IPS DF 6.9 (cell line): ENCODE measurements around the gene CMTM2.
"Not testable (repeated sequence)": the region's sequence is repeated elsewhere in the genome, so short reads cannot be mapped to it uniquely, and the experiment has no call there.

Experiments used
- DNase-seq: peaks from one replicate; pipeline ENCODE4 v3.0.0-alpha.2; 2013; ENCODE audit warnings: low read depth, low spot score
- H3K27ac ChIP-seq: one replicate; pipeline ENCODE4 v1.5.1; 2013; ENCODE audit warnings: low read length, control low read depth
- H3K27me3 ChIP-seq: 2 replicates; pipeline ENCODE4 v1.6.1; 2013; ENCODE audit warnings: mild to moderate bottlenecking, low read length; ENCODE audit not compliant: control insufficient read depth, insufficient read depth
- H3K36me3 ChIP-seq: 2 replicates; pipeline ENCODE4 v1.6.1; 2013; ENCODE audit warnings: low read length; ENCODE audit not compliant: control insufficient read depth, insufficient read depth
- H3K4me1 ChIP-seq: 2 replicates; pipeline ENCODE4 v1.6.1; 2013; ENCODE audit warnings: low read length; ENCODE audit not compliant: control insufficient read depth, insufficient read depth
- H3K4me3 ChIP-seq: 2 replicates; pipeline ENCODE4 v1.5.1; 2013; ENCODE audit warnings: mild to moderate bottlenecking, low read length
- H3K9me3 ChIP-seq: 2 replicates; pipeline ENCODE4 v1.6.1; 2013; ENCODE audit warnings: low read length, inconsistent platforms; ENCODE audit not compliant: control insufficient read depth, insufficient read depth
- WGBS: extraction: QIAGEN DNeasy Blood & Tissue Kit; methylation state at CpG from one replicate; pipeline ENCODE4 v1.1.7; 2013; ENCODE audit warnings: mixed read lengths, missing lambda C conversion rate; ENCODE audit not compliant: insufficient read length, insufficient coverage; 5-methylcytosine and 5-hydroxymethylcytosine counted together

CMTM2 gene

DNA sequence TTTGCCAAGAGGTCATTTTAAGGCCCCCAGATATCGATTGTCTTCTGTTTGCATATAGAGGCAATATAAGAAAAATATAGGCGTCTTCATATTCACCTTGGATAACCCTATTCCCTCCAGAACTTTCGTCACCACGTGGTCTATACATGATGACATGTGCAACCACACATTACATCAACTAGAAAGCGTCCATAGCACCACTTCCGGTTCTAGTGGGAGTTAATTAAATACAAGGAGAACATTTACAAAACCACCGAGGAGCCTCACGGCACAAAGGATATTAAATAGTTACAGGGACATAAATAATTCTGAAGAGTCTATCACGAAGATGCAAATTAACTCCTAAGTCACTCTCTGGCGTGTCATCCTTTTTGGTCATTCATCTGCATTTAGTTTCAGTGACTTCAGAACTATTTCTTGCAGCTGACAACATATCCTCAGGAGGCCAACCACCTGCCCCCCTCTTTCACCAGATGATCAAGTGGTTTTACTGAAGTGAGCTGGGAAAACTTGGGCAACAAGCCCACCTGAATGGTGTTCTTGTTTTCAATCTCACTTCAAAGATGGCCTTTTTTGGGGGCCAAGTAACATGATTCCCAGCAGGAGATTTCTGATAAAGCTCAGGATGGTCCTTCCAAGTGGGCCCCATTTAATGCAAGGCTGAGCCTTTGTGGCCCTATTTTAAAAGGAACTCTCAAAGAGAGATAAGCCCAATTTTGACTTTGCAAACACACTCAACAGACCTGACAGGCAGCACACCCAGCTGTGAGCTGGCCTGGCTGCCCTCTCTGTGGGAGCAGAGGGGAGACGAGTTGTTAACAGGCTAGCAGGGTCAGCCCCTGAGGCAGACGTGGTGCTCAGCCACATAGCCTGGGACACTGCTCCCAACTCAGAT, 40.5 kb downstream of the CMTM2 start:
- Histone ChIP-seq H3K27ac (no peak overlapping the region), H3K36me3 (no peaks in the 10 kb centered on the region), H3K9me3 (no peaks in the 10 kb centered on the region), H3K4me1 (peaks cover 7% of the 10 kb centered on the region), H3K4me3 (no peak overlapping the region), H3K27me3 (no peaks in the 10 kb centered on the region)
- WGBS, result no CpG with 5 or more reads among the region's 12 CpGs
- DNase-seq, result no peak

DNA sequence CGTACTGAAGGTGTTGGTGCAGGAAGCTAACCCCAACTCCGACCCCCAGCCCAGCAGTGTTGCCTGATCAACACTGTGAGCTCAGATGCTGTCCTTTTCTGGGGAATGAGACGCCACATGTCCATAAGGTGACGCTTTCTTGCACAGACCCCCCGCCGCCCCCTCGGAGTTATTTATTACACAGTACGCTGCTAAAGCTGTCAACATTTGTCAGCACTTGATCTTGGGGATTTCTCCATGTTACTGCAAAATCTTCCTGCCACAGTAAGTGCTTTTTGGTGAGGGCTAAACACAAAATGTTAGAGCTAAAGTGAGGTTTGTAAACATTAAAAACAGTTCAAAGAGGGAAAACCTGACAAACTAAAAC, 41.1 kb downstream of the CMTM2 start:
- H3K27me3 ChIP-seq, result no peaks in the 10 kb centered on the region
- H3K4me1 ChIP-seq, result peaks cover 7% of the 10 kb centered on the region
- H3K27ac ChIP-seq, result no peak overlapping the region
- no peak overlapping the region for H3K4me3 ChIP-seq
- no peak for DNase-seq
- no CpG with 5 or more reads among the region's 8 CpGs for WGBS
- no peaks in the 10 kb centered on the region for H3K36me3 ChIP-seq
- H3K9me3 ChIP-seq, result no peaks in the 10 kb centered on the region

DNA sequence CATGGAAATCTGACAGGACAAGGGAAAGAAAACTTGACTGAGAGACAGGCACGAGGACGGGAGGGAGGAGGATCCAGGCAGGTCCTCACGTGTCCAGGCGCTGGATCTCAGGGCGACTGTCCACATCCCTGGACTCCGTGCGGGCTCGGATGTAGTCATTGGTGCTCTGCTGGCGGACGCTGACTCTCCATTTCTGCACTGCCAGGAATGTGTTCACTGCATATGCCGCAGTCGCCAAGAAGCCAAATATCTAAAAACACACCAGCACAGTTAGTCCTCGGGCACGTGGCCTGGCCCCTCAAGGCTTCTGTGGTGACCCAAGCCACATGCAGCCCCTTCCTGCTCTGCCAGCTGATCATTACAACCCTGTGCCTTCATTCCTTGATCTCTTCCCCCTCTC, 42.7 kb downstream of the CMTM2 start:
- no CpG with 5 or more reads among the region's 14 CpGs for WGBS
- H3K4me3 ChIP-seq, result no peak overlapping the region
- no peak overlapping the region for H3K27ac ChIP-seq
- H3K36me3 ChIP-seq, result no peaks in the 10 kb centered on the region
- no peak for DNase-seq
- peaks cover 3% of the 10 kb centered on the region; the same call in 1 of the 2 replicates for H3K4me1 ChIP-seq
- no peaks in the 10 kb centered on the region for H3K9me3 ChIP-seq
- no peaks in the 10 kb centered on the region for H3K27me3 ChIP-seq

DNA sequence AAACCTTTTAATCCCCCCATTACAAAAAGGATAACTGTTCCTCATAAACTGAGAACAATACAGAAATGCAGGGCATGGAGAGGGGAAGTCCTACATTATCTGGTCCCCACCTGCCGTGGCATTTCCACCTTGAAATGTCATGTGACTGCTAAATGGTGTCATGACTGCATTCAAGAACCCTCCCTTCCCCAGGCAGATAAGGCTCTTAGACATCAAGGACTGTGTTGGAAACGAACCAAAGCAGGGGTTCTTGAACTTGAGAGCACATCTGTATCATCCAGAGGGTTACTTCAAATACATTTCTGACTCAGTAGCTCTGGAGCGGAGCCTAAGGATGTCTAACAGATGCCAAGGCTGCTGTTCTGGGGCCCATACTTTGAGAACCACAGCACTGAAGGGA, 43.6 kb downstream of the CMTM2 start:
- Histone ChIP-seq H3K4me3 (no peak overlapping the region), H3K27ac (no peak overlapping the region), H3K27me3 (no peaks in the 10 kb centered on the region), H3K4me1 (no peaks in the 10 kb centered on the region; the same call in 1 of the 2 replicates), H3K9me3 (no peaks in the 10 kb centered on the region), H3K36me3 (no peaks in the 10 kb centered on the region)
- DNase-seq, result no peak
- no CpG with 5 or more reads among the region's 3 CpGs for WGBS

DNA sequence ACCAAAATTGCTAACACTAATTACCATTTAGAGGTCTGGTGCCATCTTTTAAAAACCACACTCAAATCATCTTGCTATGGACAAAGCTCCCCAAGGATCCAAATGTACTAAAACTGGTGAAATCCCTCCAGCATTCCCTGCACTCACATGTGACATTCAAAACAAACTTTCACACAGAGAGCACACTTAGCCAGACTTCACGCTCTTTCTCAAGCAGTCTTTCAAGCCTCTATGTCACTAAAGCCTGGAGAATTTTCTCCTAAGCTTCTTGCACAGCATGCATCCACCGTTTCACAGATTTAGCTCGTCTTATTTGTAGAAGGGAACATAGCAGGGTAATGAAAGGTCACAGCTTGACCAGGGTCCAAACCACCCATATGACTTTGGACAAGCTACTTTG, 44.5 kb downstream of the CMTM2 start:
- Histone ChIP-seq H3K4me3 (no peak overlapping the region), H3K36me3 (no peaks in the 10 kb centered on the region), H3K4me1 (no peaks in the 10 kb centered on the region; the same call in 1 of the 2 replicates), H3K27ac (no peak overlapping the region), H3K27me3 (no peaks in the 10 kb centered on the region), H3K9me3 (no peaks in the 10 kb centered on the region)
- no CpG with 5 or more reads among the region's 3 CpGs for WGBS
- no peak for DNase-seq

DNA sequence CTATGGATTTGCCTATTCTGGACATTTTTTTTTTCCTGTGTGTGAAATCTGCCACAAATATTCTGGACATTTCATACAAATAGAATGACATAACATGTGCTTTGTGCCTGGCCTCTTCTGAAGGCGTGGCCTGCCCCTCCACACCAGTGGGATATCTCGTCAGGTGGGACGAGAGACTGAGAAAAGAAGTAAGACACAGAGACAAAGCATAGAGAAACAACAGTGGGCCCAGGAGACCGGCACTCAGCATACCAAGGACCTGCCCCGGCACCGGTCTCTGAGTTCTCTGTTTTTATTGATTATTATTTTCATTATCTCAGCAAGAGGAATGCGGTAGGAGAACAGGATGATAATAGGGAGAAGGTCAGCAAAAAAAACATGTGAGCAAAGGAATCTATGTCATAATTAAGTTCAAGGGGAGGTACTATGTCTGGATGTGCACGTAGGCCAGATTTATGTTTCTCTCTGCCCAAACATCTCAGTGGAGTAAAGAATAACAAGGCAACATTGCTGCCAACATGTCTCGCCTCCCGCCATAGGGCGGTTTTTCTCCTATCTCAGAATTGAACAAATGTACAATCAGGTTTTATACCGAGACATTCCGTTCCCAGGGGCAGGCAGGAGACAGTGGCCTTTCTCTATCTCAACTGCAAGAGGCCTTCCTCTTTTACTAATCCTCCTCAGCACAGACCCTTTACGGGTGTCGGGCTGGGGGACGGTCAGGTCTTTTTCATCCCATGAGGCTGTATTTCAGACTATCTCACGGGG, 48.5 kb downstream of the CMTM2 start:
- H3K27me3 ChIP-seq, H3K9me3 ChIP-seq, H3K4me1 ChIP-seq, H3K4me3 ChIP-seq, H3K27ac ChIP-seq, H3K36me3 ChIP-seq, DNase-seq: not testable (repeated sequence)
- WGBS, result no CpG with 5 or more reads among the region's 17 CpGs

DNA sequence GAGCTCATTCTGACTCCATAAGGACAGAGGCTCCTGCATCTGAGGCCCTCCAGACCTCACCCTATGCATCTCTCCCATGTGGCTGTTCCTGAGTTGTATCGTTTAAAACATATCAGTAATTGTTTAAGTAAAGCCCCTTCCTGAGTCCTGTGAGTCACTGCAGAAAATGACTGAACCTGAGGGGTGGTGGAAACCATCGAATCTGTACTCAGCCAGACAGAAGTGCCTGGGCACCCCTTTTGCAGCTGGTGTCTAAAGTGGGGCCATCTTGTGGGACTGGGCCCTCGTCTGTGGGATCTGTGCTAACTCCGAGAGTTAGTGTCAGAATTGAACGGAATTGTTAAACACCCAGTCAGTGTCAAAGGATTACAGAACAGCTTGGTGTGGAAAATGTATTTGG, 50.6 kb downstream of the CMTM2 start:
- no CpG with 5 or more reads among the region's 5 CpGs for WGBS
- no peak for DNase-seq
- H3K27me3 ChIP-seq, result no peaks in the 10 kb centered on the region
- 0 out of 2 replicates have a peak, but pooled peaks cover 2% of the 10 kb centered on the region for H3K36me3 ChIP-seq
- H3K9me3 ChIP-seq, result no peaks in the 10 kb centered on the region
- no peaks in the 10 kb centered on the region for H3K4me1 ChIP-seq
- no peak overlapping the region for H3K27ac ChIP-seq
- H3K4me3 ChIP-seq, result no peak overlapping the region

DNA sequence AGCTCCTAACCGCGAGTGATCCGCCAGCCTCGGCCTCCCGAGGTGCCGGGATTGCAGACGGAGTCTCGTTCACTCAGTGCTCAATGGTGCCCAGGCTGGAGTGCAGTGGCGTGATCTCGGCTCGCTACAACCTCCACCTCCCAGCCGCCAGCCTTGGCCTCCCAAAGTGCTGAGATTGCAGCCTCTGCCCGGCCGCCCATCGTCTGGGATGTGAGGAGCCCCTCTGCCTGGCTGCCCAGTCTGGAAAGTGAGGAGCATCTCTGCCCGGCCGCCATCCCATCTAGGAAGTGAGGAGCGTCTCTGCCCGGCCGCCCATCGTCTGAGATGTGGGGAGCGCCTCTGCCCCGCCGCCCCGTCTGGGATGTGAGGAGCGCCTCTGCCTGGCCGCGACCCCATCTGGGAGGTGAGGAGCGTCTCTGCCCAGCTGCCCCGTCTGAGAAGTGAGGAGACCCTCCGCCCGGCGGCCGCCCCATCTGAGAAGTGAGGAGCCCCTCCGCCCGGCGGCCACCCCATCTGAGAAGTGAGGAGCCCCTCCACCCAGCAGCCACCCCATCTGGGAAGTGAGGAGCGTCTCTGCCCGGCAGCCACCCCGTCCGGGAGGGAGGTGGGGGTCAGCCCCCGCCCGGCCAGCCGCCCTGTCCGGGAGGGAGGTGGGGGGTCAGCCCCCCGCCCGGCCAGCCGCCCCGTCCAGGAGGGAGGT, 51.4 kb downstream of the CMTM2 start:
- not testable (repeated sequence) for DNase-seq, H3K36me3 ChIP-seq
- no CpG with 5 or more reads among the region's 49 CpGs for WGBS

DNA sequence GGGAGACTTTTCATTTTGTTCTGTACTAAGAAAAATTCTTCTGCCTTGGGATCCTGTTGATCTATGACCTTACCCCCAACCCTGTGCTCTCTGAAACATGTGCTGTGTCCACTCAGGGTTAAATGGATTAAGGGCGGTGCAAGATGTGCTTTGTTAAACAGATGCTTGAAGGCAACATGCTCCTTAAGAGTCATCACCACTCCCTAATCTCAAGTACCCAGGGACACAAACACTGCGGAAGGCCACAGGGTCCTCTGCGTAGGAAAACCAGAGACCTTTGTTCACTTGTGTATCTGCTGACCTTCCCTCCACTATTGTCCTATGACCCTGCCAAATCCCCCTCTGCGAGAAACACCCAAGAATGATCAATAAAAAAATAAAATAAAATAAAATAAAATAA, 52.3 kb downstream of the CMTM2 start:
- H3K9me3 ChIP-seq, DNase-seq, H3K4me1 ChIP-seq, H3K27me3 ChIP-seq, H3K36me3 ChIP-seq, H3K4me3 ChIP-seq, H3K27ac ChIP-seq: not testable (repeated sequence)
- WGBS, result no CpG with 5 or more reads among the region's 4 CpGs

More for the DNA sequence above, 51.4 kb downstream of the CMTM2 start:
- H3K4me3 ChIP-seq, H3K27me3 ChIP-seq, H3K27ac ChIP-seq, H3K4me1 ChIP-seq, H3K9me3 ChIP-seq: not testable (repeated sequence)

DNA sequence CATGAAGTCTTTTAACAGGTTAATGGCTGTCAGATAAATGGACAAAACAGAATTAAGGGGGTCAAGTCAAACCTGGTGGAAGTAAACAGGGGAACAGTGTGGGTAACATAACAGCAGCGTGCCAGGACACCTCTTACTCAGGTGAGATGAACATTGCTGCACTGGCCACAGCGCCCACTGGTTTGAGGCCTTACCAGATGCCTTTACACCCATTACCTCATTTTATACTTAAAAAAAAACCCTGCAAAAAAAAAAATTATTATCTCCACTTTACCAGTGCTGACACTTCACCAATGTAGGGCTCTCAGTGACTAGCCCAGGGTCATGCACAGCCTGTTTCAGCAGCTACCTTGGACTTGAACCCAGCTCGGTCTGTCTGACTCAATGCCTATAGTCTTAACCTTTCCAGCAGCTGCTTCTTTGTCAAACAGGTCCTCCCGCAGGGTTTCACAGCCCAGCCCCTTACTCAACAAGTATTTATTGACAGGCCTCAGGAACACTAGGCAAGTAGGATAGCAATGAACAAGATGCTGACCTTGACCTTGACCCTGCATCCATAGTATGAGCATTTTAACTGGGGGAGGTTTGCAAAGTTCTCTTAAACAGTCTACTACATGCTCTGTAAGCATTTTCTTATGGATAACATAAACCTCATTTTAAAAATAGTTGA, 55.4 kb downstream of the CMTM2 start:
- Histone ChIP-seq H3K27me3 (no peaks in the 10 kb centered on the region), H3K9me3 (no peaks in the 10 kb centered on the region), H3K4me1 (no peaks in the 10 kb centered on the region), H3K36me3 (peaks cover 4% of the 10 kb centered on the region; the same call in 1 of the 2 replicates), H3K4me3 (no peak overlapping the region), H3K27ac (no peak overlapping the region)
- DNase-seq, result no peak
- WGBS, result no CpG with 5 or more reads among the region's 4 CpGs
